WERI-Rb-1 (cell line): ENCODE results near the gene CUL3.
"Not testable (repeated sequence)": the region's sequence is repeated elsewhere in the genome, so short reads cannot be mapped to it uniquely, and the experiment has no call there.

Source experiments
- DNase-seq: peaks from one replicate; pipeline ENCODE4 v3.0.0-alpha.2; 2020
- H3K27ac ChIP-seq: fragments of 250-450 bp; sonication (Bioruptor Pico); 2 replicates; pipeline ENCODE4 v1.5.1; 2020; ENCODE audit warnings: mild to moderate bottlenecking, moderate library complexity
- H3K27me3 ChIP-seq: fragments of 250-450 bp; sonication (Bioruptor Pico); 2 replicates; pipeline ENCODE4 v1.5.1; 2021; ENCODE audit warnings: mild to moderate bottlenecking, low read depth, moderate library complexity; ENCODE audit not compliant: insufficient read depth, severe bottlenecking
- H3K36me3 ChIP-seq: fragments of 250-450 bp; sonication (Bioruptor Pico); 2 replicates; pipeline ENCODE4 v1.5.1; 2020; ENCODE audit warnings: mild to moderate bottlenecking, moderate library complexity
- H3K4me3 ChIP-seq: 2 replicates; pipeline ENCODE4 v1.5.1; 2011; ENCODE audit warnings: low read depth, mild to moderate bottlenecking, control low read depth, low read length
- H3K9me3 ChIP-seq: fragments of 250-450 bp; sonication (Bioruptor Pico); 2 replicates; pipeline ENCODE4 v1.5.1; 2021; ENCODE audit warnings: mild to moderate bottlenecking, moderate library complexity; ENCODE audit not compliant: severe bottlenecking
- TF ChIP-seq, protein P1 (sequence below): IDR thresholded peaks from 2 replicates; pipeline ENCODE4 v1.5.1; 2011; ENCODE audit warnings: low read depth, mild to moderate bottlenecking, control low read depth, inconsistent platforms, low read length

Gene CUL3

DNA sequence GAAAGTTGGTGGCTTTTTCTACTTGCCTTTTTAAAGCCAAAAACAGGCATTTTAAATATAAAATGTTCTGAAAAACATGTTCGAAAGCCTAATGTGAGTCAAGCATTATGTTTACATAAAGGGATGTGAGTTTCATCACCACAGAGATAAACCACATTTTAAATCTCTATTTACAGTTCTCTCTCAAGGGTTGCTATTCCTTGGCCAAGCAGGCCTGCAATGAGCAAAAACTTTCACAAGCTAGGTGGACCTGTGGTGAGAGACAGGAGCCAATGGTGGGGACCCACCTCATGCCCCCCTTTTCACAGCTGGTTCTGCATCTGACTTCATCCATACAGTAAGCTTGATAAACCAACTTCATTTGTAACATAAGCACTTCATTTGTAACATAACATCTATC is 65.1 kb downstream of the CUL3 start:
- Histone ChIP-seq H3K9me3 (no peaks in the 10 kb centered on the region), H3K27me3 (no peaks in the 10 kb centered on the region), H3K27ac (no peak overlapping the region), H3K4me3 (no peak overlapping the region), H3K36me3 (no peaks in the 10 kb centered on the region)
- TF ChIP-seq, protein P1, sequence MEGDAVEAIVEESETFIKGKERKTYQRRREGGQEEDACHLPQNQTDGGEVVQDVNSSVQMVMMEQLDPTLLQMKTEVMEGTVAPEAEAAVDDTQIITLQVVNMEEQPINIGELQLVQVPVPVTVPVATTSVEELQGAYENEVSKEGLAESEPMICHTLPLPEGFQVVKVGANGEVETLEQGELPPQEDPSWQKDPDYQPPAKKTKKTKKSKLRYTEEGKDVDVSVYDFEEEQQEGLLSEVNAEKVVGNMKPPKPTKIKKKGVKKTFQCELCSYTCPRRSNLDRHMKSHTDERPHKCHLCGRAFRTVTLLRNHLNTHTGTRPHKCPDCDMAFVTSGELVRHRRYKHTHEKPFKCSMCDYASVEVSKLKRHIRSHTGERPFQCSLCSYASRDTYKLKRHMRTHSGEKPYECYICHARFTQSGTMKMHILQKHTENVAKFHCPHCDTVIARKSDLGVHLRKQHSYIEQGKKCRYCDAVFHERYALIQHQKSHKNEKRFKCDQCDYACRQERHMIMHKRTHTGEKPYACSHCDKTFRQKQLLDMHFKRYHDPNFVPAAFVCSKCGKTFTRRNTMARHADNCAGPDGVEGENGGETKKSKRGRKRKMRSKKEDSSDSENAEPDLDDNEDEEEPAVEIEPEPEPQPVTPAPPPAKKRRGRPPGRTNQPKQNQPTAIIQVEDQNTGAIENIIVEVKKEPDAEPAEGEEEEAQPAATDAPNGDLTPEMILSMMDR: no peak
- DNase-seq: no peak

GRCh38 chr2:224518806-224519580 is 66.2 kb downstream of the CUL3 start:
- Histone ChIP-seq H3K4me3 (no peak overlapping the region), H3K27ac (no peak overlapping the region), H3K36me3 (peaks cover under 1% of the 10 kb centered on the region; the same call in 1 of the 2 replicates), H3K9me3 (no peaks in the 10 kb centered on the region), H3K27me3 (no peaks in the 10 kb centered on the region)
- TF ChIP-seq, protein P1: no peak
- no peak for DNase-seq

- TF ChIP-seq, protein P1: no peak
- Histone ChIP-seq H3K4me3 (no peak overlapping the region), H3K9me3 (no peaks in the 10 kb centered on the region), H3K36me3 (peaks cover 11% of the 10 kb centered on the region), H3K27ac (no peak overlapping the region), H3K27me3 (no peaks in the 10 kb centered on the region)
- DNase-seq: no peak
Observed at GRCh38 chr2:224517963-224518362, 67.2 kb downstream of the CUL3 start.

- H3K36me3 ChIP-seq: peaks cover 19% of the 10 kb centered on the region
- not testable (repeated sequence) for DNase-seq, H3K27me3 ChIP-seq, H3K4me3 ChIP-seq, H3K9me3 ChIP-seq, H3K27ac ChIP-seq
Observed at GRCh38 chr2:224516393-224516792, 68.8 kb downstream of the CUL3 start.

GRCh38 chr2:224513991-224514390 is 71.2 kb downstream of the CUL3 start:
- no peak overlapping the region for H3K4me3 ChIP-seq
- H3K27me3 ChIP-seq: no peaks in the 10 kb centered on the region
- TF ChIP-seq, protein P1: no peak
- H3K27ac ChIP-seq: no peak overlapping the region
- no peak for DNase-seq
- H3K36me3 ChIP-seq: peaks cover 24% of the 10 kb centered on the region
- H3K9me3 ChIP-seq: no peaks in the 10 kb centered on the region

DNA sequence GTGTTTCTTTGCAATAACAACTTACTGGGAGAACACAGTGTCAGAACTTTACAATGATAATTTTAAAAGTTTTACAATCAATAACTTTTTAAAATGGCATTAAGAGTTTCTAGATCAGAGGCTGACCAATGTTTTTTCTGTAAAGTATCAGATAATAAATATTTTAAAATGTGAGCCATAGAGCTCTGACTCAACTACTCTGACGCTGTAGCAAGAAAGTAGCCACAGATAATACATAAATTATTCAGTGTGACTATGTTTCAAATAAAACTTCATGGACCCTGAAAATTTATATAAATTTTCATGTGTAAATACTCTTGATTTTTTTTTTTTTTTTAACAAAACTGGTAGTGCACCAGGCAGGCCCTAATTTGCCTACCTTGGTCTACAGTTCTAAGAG is 77.4 kb downstream of the CUL3 start:
- TF ChIP-seq, protein P1: no peak
- peaks cover 48% of the 10 kb centered on the region for H3K36me3 ChIP-seq
- no peaks in the 10 kb centered on the region for H3K27me3 ChIP-seq
- DNase-seq: no peak
- no peak overlapping the region for H3K27ac ChIP-seq
- H3K9me3 ChIP-seq: no peaks in the 10 kb centered on the region
- H3K4me3 ChIP-seq: no peak overlapping the region
